T-cell (primary cell): Measurements from ENCODE around the gene CUX1. TPM values are rescaled to one million over a fixed set of nuclear protein-coding genes. Genes with fewer than 3 reads are reported as not detected.
"Not testable (repeated sequence)": the region's sequence is repeated elsewhere in the genome, so short reads cannot be mapped to it uniquely, and the experiment has no call there.

Experiments used
- ATAC-seq, 4 experiments: fragments of 200-7000 bp in 3 of 4; fragments of 150-1000 bp in 1 of 4; cut with Tn5 transposase; replicated peaks in 1 of 4; 1 replicate in 3 of 4; 2 replicates in 1 of 4; pipeline ENCODE4 v1.10.0; 2021; ENCODE audit warnings: moderate library complexity in 3 of 4, mild to moderate bottlenecking in 2 of 4, moderate number of reproducible peaks in 1 of 4
- CTCF ChIA-PET, 2 donors: fragments of 300-600 bp; sonication (Branson Sonifier 250); formaldehyde crosslinking; loops; one replicate each; lab custom pipeline; 2022; ENCODE audit warnings: antibody characterized with exemption in 2 of 2; lab: Charles Lee
- POLR2A ChIA-PET, 2 donors: fragments of 300-600 bp; sonication (Branson Sonifier 250); formaldehyde crosslinking; loops; one replicate each; lab custom pipeline; 2022; ENCODE audit warnings: antibody characterized with exemption in 2 of 2; lab: Charles Lee
- DNase-seq, 35 experiments: peaks; one replicate each; pipeline versions ENCODE4 v3.0.0 to v3.0.0-alpha.2; 2013 to 2023
- H3K27ac ChIP-seq: one replicate; pipeline ENCODE4 v1.5.1; 2013; ENCODE audit warnings: low read length
- H3K27me3 ChIP-seq, 2 experiments: replicated peaks in 1 of 2; 1 replicate in 1 of 2; 2 replicates in 1 of 2; pipeline versions ENCODE4 v1.6.1 to v1.7.0; 2013; ENCODE audit warnings: low read length in 1 of 2, mixed read lengths in 1 of 2; ENCODE audit not compliant: control insufficient read depth in 2 of 2, insufficient read depth in 2 of 2; ENCODE audit errors: extremely low read depth in 1 of 2
- H3K36me3 ChIP-seq, 2 donors: 1 replicate in 1 of 2; 2 replicates in 1 of 2; pipeline versions ENCODE4 v1.6.1 to v1.7.0; 2013; ENCODE audit warnings: low read length in 1 of 2; ENCODE audit not compliant: control insufficient read depth in 2 of 2, insufficient read depth in 1 of 2; ENCODE audit errors: extremely low read depth in 1 of 2
- H3K4me1 ChIP-seq, 2 experiments: 1 replicate in 1 of 2; 2 replicates in 1 of 2; pipeline versions ENCODE4 v1.6.1 to v1.7.0; 2013; ENCODE audit warnings: low read length in 2 of 2, mixed read lengths in 1 of 2; ENCODE audit not compliant: insufficient read depth in 2 of 2, control insufficient read depth in 1 of 2; ENCODE audit errors: extremely low read depth in 1 of 2
- H3K4me3 ChIP-seq, 2 donors: 1 replicate in 1 of 2; 2 replicates in 1 of 2; pipeline versions ENCODE4 v1.5.1 to v1.7.0; 2013; ENCODE audit warnings: mild to moderate bottlenecking in 2 of 2, low read length in 1 of 2, moderate library complexity in 1 of 2; ENCODE audit not compliant: control insufficient read depth in 1 of 2; ENCODE audit errors: extremely low read depth in 1 of 2
- H3K9me3 ChIP-seq: 2 replicates; pipeline ENCODE4 v1.7.0; 2013
- H3K27ac Mint-ChIP-seq, 2 donors: one replicate each; pipeline ENCODE4 v1.8.0; 2020 to 2021; ENCODE audit warnings: mild to moderate bottlenecking in 2 of 2, mixed read lengths in 2 of 2
- H3K27me3 Mint-ChIP-seq, 2 donors: one replicate each; pipeline ENCODE4 v1.8.0; 2021 to 2022; ENCODE audit warnings: mixed read lengths in 2 of 2
- H3K36me3 Mint-ChIP-seq: one replicate; pipeline ENCODE4 v1.8.0; 2021; ENCODE audit warnings: mixed read lengths
- H3K4me1 Mint-ChIP-seq, 3 donors: one replicate each; pipeline ENCODE4 v1.8.0; 2020 to 2022; ENCODE audit warnings: mixed read lengths in 3 of 3, mild to moderate bottlenecking in 1 of 3
- H3K4me3 Mint-ChIP-seq, 3 donors: one replicate each; pipeline ENCODE4 v1.8.0; 2020 to 2022; ENCODE audit warnings: mild to moderate bottlenecking in 3 of 3, mixed read lengths in 3 of 3, moderate library complexity in 3 of 3
- H3K9me3 Mint-ChIP-seq, 3 donors: one replicate each; pipeline ENCODE4 v1.8.0; 2020 to 2022; ENCODE audit warnings: mixed read lengths in 3 of 3
- WGBS: methylation state at CpG from one replicate; pipeline ENCODE4 v1.1.5; 2013; ENCODE audit warnings: missing lambda C conversion rate; ENCODE audit not compliant: insufficient coverage; 5-methylcytosine and 5-hydroxymethylcytosine counted together
- total RNA-seq, 35 experiments: library from RNA in 6 of 35; stranded (reverse) in 6 of 35; fragments of 120-200 nt in 1 of 35; gene quantifications; one replicate each; pipeline versions ENCODE4 v1.2.1 to v1.2.4 and lab custom pipeline; 2013 to 2026

CUX1 gene
- total RNA-seq, 5 donors from 2014 or later (not counting 1 experiment from before 2014, with no cell fraction given) = 36.9 to 50.2 (median 42.8) TPM

DNA sequence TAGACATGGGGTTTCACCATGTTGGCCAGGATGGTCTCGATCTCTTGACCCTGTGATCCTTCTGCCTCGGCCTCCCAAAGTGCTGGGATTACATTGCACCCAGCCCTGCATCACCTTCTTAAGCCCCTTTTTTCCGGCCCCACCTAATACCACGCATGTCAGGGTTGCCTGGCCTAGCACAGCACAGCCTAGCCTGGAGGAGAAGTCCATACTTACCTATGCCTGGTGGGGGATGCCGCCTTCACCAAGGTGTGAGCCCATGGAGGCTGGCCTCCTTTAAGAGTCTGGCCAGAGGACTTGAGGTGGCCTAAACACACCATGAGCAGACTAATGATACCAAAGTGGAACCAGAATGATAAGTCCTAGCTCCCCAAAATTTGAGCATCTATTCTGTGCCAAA lies 22.0 kb upstream of the CUX1 start:
- POLR2A ChIA-PET = no interaction called here
- 84% methylated on average over 3 of the region's 5 CpGs for WGBS
- H3K36me3 ChIP-seq = no peaks in the 10 kb centered on the region
- no peaks in the 10 kb centered on the region for H3K9me3 ChIP-seq
- no peak overlapping the region for H3K4me3 Mint-ChIP-seq
- no peaks in the 10 kb centered on the region for H3K36me3 Mint-ChIP-seq
- no peak overlapping the region for H3K27ac Mint-ChIP-seq
- no peaks in the 10 kb centered on the region for H3K27me3 ChIP-seq
- no peaks in the 10 kb centered on the region for H3K4me1 ChIP-seq
- no peaks in the 10 kb centered on the region for H3K4me1 Mint-ChIP-seq
- no peak overlapping the region for H3K4me3 ChIP-seq
- peaks cover 0 to 4% of the 10 kb centered on the region in 2 donors for H3K27me3 Mint-ChIP-seq
- DNase-seq (no peak), ATAC-seq (no peak)
- CTCF ChIA-PET = no interaction called here
- H3K27ac ChIP-seq = no peak overlapping the region
- no peaks in the 10 kb centered on the region for H3K9me3 Mint-ChIP-seq

DNA sequence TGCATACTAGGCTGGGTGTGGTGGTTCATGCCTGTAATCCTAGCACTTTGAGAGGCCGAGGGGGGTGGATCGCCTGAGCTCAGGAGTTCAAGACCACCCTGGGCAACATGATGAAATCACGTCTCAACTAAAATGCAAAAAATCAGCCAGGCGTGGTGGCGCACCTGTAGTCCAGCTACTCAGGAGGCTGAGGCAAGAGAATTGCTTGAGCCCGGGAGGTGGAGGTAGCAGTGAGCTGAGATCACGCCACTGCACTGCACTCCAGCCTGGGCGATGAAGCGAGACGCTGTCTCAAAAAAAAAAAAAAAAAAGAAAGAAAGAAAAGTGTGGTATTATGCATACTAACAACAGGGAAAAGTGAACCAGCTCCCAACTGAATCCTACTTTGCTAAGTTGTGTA lies 19.3 kb upstream of the CUX1 start:
- H3K4me3 ChIP-seq, DNase-seq, H3K27me3 ChIP-seq, H3K9me3 Mint-ChIP-seq, CTCF ChIA-PET, H3K27me3 Mint-ChIP-seq, POLR2A ChIA-PET, H3K36me3 Mint-ChIP-seq, H3K27ac Mint-ChIP-seq, ATAC-seq, H3K4me1 ChIP-seq, H3K36me3 ChIP-seq, H3K27ac ChIP-seq, H3K4me3 Mint-ChIP-seq, H3K4me1 Mint-ChIP-seq, H3K9me3 ChIP-seq: not testable (repeated sequence)
- 85% methylated on average over 5 of the region's 10 CpGs for WGBS

DNA sequence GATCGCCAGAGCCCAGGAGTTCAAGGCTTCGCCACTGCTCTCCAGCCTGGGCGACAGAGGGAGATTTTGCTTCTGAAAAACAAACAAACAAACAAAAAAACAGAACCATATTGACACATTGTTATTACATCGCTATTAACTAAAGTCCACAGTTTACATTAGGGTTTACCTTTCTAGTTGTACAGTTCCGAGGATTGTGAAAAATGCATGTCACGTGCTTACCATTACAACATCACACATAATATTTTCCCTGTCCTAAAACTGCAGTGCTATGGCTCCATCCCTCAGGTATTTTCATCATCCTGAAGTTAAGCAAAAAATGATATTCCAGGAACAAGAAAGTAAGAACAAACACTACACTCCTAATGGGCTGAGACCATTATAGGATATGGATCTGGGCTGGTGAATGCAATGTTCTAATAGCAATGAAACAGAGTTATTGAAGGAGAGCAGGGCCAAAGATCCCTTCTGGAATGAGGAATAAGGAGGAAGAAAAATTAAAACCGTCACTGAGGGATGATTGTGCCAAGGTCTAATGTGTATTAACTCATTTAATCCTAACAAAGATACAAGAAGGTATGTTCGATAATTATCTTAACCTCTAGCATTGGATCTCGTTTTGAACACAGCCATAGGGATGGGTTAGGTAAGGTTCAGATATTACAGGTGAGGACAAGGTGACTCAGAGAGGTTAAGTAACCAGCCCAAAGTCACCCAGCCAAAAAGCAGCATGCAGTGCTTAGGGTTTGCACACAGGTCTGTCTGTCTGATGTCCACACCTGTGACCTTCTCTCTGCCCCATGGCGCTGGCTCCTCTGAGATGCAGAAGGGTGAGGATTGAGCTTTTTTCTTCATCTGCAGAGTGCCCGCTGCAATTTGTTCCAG lies 14.0 kb upstream of the CUX1 start:
- ATAC-seq (peak in 3 of 4 experiments; percentile 33 to 51 (median 36)), DNase-seq (no peak)
- H3K4me3 ChIP-seq = peak overlapping the region in 1 of 2 donors; percentile 20
- 69% methylated on average over 7 of the region's 11 CpGs for WGBS
- H3K9me3 ChIP-seq = no peaks in the 10 kb centered on the region
- peak overlapping the region; percentile 78 to 85 for H3K27ac Mint-ChIP-seq
- H3K27ac ChIP-seq = no peak overlapping the region
- ChIA-PET CTCF (interaction anchor here in 1 of 2 donors (0.6 kb wide), 2 partner anchors 24 to 1898 kb away, joined by 3 to 9 read pairs; no protein-coding TSS in a partner anchor), POLR2A (no interaction called here)
- H3K4me3 Mint-ChIP-seq = peak overlapping the region; percentile 65 to 72 (median 65)
- no peaks in the 10 kb centered on the region for H3K9me3 Mint-ChIP-seq
- peaks cover 30 to 32% (median 30%) of the 10 kb centered on the region in 3 donors for H3K4me1 Mint-ChIP-seq
- peaks cover 0 to 2% of the 10 kb centered on the region in 2 experiments for H3K27me3 ChIP-seq
- H3K36me3 Mint-ChIP-seq = no peaks in the 10 kb centered on the region
- H3K27me3 Mint-ChIP-seq = peaks cover 0 to 20% of the 10 kb centered on the region in 2 donors
- H3K4me1 ChIP-seq = peaks cover 13 to 15% of the 10 kb centered on the region in 2 experiments
- H3K36me3 ChIP-seq = no peaks in the 10 kb centered on the region

DNA sequence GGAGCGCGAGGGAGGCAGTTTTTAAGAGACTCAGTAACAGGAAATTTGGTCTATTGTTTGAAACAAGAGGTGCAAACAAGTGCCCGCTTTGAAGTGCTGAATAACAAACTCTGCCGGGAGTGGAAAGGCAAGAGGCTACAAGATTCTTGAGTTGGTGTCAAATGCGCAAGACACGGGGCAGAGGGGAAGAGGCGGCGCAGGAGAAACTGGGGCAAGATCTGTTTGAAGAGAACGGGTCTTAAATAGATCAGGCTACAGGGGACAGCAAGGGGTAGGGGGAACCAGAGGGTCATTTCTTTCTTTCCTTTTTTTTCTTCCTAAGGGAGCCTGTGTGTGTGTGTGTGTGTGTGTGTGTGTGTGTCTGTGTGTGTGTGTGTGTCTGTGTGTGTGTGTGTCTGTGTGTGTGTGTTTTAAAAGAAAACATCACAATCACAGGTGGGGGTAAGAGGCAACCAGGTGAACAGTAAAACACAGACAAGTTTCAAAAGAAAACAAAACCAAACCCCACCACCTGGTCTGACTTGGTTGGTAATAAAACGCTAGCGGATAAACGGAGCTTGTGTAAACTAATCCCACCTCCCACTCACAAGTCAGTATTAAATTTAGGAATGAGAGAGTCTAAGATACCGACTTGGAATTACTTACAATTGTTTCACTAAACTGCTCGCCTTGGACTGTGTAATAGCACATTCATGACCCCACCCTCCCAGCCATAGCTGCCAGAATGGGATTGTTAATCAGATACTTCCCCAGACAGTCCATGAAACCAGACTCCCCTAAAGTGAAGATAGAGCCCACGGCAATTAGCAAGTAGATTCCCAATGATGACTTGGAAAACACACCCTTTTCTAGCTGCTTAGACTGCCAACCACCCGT lies 13.1 kb upstream of the CUX1 start:
- Histone ChIP-seq H3K4me3 (peak overlapping the region in 1 of 2 donors; percentile 20), H3K4me1 (peaks cover 13 to 15% of the 10 kb centered on the region in 2 experiments), H3K27ac (no peak overlapping the region), H3K9me3 (no peaks in the 10 kb centered on the region), H3K36me3 (no peaks in the 10 kb centered on the region), H3K27me3 (peaks cover 0 to 2% of the 10 kb centered on the region in 2 experiments)
- Mint-ChIP-seq H3K4me1 (peaks cover 30 to 32% (median 30%) of the 10 kb centered on the region in 3 donors), H3K27me3 (peaks cover 0 to 20% of the 10 kb centered on the region in 2 donors), H3K27ac (peak overlapping the region; percentile 78 to 85), H3K9me3 (no peaks in the 10 kb centered on the region), H3K4me3 (peak overlapping the region; percentile 65 to 72 (median 65)), H3K36me3 (no peaks in the 10 kb centered on the region)
- ATAC-seq (peak; percentile 70 to 95 (median 90)), DNase-seq (peak in 32 of 35 experiments; percentile 10 to 70 (median 36))
- ChIA-PET POLR2A (interaction anchor here in 1 of 2 donors (0.7 kb wide), 1 partner anchor 433 kb away, joined by 3 read pairs; no protein-coding TSS in a partner anchor), CTCF (interaction anchor here (0.5 to 0.7 kb wide), 4 partner anchors 10 to 35 kb away, joined by 3 to 9 read pairs (median 4); no protein-coding TSS in a partner anchor)
- WGBS = 13% methylated on average over 8 of the region's 16 CpGs

DNA sequence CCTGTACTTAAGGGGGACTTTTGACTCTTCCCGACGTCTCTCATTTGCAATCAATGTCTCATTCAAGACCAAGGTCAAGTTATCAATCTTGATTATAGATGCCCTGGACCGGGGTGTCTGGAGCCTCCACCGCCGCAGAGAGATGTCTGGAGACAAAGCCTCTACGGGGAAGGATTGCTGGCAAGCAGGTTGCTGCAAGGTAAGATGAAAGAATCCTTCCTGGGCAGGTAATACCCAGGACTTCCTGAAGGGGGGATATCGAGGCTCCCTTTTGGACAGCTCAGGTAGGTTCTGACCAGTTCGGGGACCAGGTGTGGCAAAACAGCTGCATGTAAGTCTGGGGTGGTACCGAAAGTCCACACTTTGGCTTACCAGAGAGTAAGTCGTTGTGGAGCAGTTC lies 12.5 kb upstream of the CUX1 start:
- peak overlapping the region in 1 of 2 donors; percentile 40 for H3K27ac Mint-ChIP-seq
- WGBS = 57% methylated on average over 5 of the region's 10 CpGs
- H3K9me3 ChIP-seq = no peaks in the 10 kb centered on the region
- H3K4me1 ChIP-seq = peaks cover 13 to 15% of the 10 kb centered on the region in 2 experiments
- no peaks in the 10 kb centered on the region for H3K9me3 Mint-ChIP-seq
- H3K4me3 Mint-ChIP-seq = peak overlapping the region; percentile 7 to 72 (median 19)
- peaks cover 30 to 32% (median 30%) of the 10 kb centered on the region in 3 donors for H3K4me1 Mint-ChIP-seq
- H3K4me3 ChIP-seq = no peak overlapping the region
- ATAC-seq (peak in 3 of 4 experiments; percentile 27 to 50 (median 39)), DNase-seq (peak in 8 of 35 experiments; percentile 7 to 49 (median 13))
- ChIA-PET CTCF (interaction anchor here (0.5 to 0.7 kb wide), 3 partner anchors 9 to 35 kb away, joined by 3 to 4 read pairs (median 4); no protein-coding TSS in a partner anchor), POLR2A (interaction anchor here in 1 of 2 donors (0.7 kb wide), 1 partner anchor 434 kb away, joined by 3 read pairs; no protein-coding TSS in a partner anchor)
- peaks cover 0 to 2% of the 10 kb centered on the region in 2 experiments for H3K27me3 ChIP-seq
- no peak overlapping the region for H3K27ac ChIP-seq
- H3K36me3 Mint-ChIP-seq = no peaks in the 10 kb centered on the region
- H3K36me3 ChIP-seq = no peaks in the 10 kb centered on the region
- peaks cover 0 to 20% of the 10 kb centered on the region in 2 donors for H3K27me3 Mint-ChIP-seq
